DOHH2 (cell line): ENCODE data around the gene USHBP1.

Source experiments
- CTCF ChIP-seq: fragments of 200-600 bp; sonication (generic); IDR thresholded peaks from one replicate; pipeline ENCODE4 v1.5.1; 2014; ENCODE audit warnings: antibody characterized with exemption, mild to moderate bottlenecking, low read depth, low read length; ENCODE audit not compliant: poor library complexity, severe bottlenecking
- EZH2phosphoT487 ChIP-seq: fragments of 200-600 bp; sonication (generic); IDR thresholded peaks from 2 replicates; pipeline ENCODE4 v1.6.1; 2017; ENCODE audit warnings: borderline replicate concordance, mild to moderate bottlenecking, antibody characterized with exemption, low read length, moderate library complexity, mixed read lengths

DNA sequence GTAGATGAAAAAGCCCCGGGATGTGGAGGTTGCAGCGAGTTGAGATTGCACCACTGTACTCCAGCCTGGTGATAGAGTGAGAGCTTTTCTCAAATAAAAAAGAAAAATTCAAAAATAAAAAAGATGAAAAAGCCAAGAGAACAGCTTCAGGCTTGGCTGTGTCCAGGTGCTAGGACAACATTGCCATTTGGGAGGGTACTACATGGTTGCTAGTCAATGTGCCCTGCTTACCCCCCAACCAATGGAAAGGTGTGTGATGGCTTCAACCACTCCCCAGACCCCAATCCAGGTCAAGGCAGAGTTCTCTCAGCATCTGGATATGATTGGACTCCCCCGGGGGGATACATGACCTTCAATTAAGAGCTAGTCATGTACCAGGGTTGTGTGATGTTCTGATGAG is 14.9 kb upstream of the USHBP1 start:
- TF ChIP-seq CTCF (no peak), EZH2phosphoT487 (no peak)
